Measurements from ENCODE around the gene ARPIN. TPM values are rescaled to one million over a fixed set of nuclear protein-coding genes. Genes with fewer than 3 reads are reported as not detected.
A peak's percentile ranks its signal among the peaks of the same experiment; 100 is the strongest.
"Not testable (repeated sequence)": the region's sequence is repeated elsewhere in the genome, so short reads cannot be mapped to it uniquely, and the experiment has no call there.

ARPIN gene
- total RNA-seq (2013): 15.8 TPM
- polyA plus RNA-seq (10 to 100 TPM in 2 of 3 donors, 1 to 10 TPM in 1; 9.7 to 19.3 (median 14.0) TPM), polyA minus RNA-seq (9.0 and 12.2 TPM in 2 replicates), total RNA-seq (0.17 to 65.2 (median 5.7) reads per million in 11 experiments)

DNA sequence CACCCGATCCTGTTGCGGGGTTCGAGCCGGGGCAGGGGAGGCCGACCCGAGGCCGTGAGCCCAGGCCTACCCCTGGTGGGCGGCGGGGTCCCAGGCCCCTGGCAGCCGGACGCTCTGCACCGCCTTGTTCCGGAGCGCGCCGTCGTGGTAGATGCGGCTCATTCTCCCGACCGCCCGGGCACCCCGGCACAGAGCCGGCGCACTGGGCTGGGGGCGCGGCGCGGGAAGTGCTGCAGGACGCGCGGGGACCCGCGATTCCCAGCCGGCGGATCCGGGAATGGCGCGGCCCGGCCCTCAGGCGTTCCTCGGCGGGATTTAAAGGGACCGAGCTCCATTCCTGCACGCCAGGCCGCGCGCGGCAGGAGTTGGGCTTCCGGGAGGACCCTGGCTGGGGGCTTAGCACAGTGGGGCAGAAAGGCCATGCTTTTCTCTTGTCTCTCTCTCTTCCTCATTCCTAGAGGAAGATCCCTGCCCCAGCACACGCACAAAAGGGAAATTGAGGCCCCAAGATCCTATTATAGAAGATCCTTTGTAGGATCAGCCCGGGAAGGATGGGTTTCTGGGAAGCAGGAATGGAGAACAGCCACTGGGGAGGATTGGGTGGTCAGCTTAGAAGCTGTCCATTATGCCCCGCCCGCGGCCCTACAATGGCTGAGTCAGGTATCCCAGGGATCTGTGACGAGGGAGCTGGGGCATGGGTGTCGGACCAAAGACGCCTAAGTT, at the start of gene ARPIN:
Gene ARPIN (minus strand): TSS at position 279 of the 723 bp plus-strand sequence. CDS start 117 bp downstream, at position 162.
- Histone ChIP-seq H3K36me3 (replicated peaks in 1 of 2; ENCODE audit: control insufficient read depth in 1 of 2, insufficient read depth in 2 of 2, low read length in 2 of 2) (peaks cover 0 to 19% of the 10 kb centered on the region in 2 donors), H2AFZ (ENCODE audit: insufficient read depth, low read depth, low read length, poor library complexity, severe bottlenecking) (peak within 1 kb of the TSS; percentile 93), H3K4me2 (replicated peaks; ENCODE audit: extremely low read depth, low read length, poor library complexity, severe bottlenecking) (peak within 1 kb of the TSS; percentile 95), H3K4me3 (replicated peaks in 1 of 3; ENCODE audit: low read depth in 2 of 3, low read length in 3 of 3) (peak within 1 kb of the TSS; percentile 47 to 87 (median 77)), H3K79me2 (ENCODE audit: insufficient read depth, low read length) (no peaks in the 10 kb centered on the region), H3K27ac (ENCODE audit: low read depth in 1 of 2, low read length in 2 of 2) (peak within 1 kb of the TSS; percentile 9 to 79), H3K27me3 (ENCODE audit: control insufficient read depth in 2 of 2, insufficient read depth in 2 of 2, low read length in 2 of 2) (peaks cover 0 to 8% of the 10 kb centered on the region in 2 donors), H3K9ac (ENCODE audit: insufficient read depth, low read length, poor library complexity, severe bottlenecking) (peak within 1 kb of the TSS; percentile 67), H3K9me3 (replicated peaks in 1 of 2; ENCODE audit: control insufficient read depth in 1 of 2, insufficient read depth in 1 of 2, low read length in 2 of 2) (no peaks in the 10 kb centered on the region), H3K4me1 (ENCODE audit: control insufficient read depth in 1 of 2, insufficient read depth in 2 of 2, low read length in 2 of 2) (peaks cover 35 to 37% of the 10 kb centered on the region in 2 donors), H4K20me1 (ENCODE audit: insufficient read depth, low read length) (no peaks in the 10 kb centered on the region)
- Mint-ChIP-seq H3K9me3 (no peaks in the 10 kb centered on the region), H3K27me3 (ENCODE audit: low read depth in 3 of 3) (peaks cover 3 to 25% (median 9%) of the 10 kb centered on the region in 3 donors), H3K4me1 (peaks cover 39% of the 10 kb centered on the region), H3K27ac (peak within 1 kb of the TSS; percentile 74 to 91 (median 90)), H3K4me3 (peak within 1 kb of the TSS; percentile 91 to 96), H3K36me3 (peaks cover 24 to 31% of the 10 kb centered on the region in 2 donors)
- TF ChIP-seq, protein P1, sequence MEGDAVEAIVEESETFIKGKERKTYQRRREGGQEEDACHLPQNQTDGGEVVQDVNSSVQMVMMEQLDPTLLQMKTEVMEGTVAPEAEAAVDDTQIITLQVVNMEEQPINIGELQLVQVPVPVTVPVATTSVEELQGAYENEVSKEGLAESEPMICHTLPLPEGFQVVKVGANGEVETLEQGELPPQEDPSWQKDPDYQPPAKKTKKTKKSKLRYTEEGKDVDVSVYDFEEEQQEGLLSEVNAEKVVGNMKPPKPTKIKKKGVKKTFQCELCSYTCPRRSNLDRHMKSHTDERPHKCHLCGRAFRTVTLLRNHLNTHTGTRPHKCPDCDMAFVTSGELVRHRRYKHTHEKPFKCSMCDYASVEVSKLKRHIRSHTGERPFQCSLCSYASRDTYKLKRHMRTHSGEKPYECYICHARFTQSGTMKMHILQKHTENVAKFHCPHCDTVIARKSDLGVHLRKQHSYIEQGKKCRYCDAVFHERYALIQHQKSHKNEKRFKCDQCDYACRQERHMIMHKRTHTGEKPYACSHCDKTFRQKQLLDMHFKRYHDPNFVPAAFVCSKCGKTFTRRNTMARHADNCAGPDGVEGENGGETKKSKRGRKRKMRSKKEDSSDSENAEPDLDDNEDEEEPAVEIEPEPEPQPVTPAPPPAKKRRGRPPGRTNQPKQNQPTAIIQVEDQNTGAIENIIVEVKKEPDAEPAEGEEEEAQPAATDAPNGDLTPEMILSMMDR (IDR thresholded peaks at IDR 0.05): no peak
- peak in 2 of 3 donors; percentile 9 to 17 for DNase-seq
- intact Hi-C loops (cut with micrococcal nuclease): loop anchor here in 1 of 2 donors (5.0 kb wide), 1 partner anchor 49 kb away; no protein-coding TSS in a partner anchor
- 11% methylated on average over 51 of the region's 57 CpGs for WGBS (ENCODE audit: insufficient coverage)

DNA sequence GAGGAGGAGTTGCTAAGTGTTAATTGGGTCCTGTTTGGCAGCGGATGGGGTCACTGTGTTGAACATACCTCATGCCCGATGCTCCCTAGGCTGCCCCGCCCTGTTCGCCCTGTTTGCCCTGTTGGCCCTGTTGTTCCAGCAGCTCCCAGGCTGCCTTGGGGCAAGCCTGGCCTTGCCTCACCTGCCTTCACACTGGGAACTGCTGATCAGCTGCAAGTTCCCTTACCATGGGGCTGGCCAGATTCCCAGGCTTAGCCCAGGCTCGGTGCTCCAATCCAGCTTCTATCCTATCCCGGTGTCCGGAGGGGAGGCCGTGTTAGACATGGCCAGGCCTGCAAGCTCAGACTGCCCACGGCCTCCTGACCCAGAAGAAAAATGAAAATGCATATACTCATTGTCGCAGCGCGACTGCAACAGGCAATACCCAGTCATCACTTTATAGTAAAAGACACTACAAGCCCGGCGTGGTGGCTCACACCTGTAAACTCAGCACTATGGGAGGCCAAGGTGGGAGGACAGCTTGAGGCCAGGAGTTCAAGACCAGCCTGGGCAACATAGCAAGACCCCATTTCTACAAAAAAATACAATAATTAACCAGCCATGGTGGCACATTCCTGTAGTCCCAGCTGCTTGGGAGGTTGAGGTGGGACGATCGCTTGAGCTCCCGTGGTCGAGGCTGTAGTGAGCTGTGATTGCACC, 45.5 kb upstream of the ARPIN start:
- no peak overlapping the region for H3K9ac ChIP-seq (ENCODE audit: insufficient read depth, low read length, poor library complexity, severe bottlenecking)
- TF ChIP-seq, protein P1 (IDR thresholded peaks at IDR 0.05): no peak
- Mint-ChIP-seq H3K9me3 (peaks cover 0 to 8% (median 6%) of the 10 kb centered on the region in 7 donors), H3K4me1 (peaks cover 16% of the 10 kb centered on the region), H3K4me3 (no peak overlapping the region), H3K27ac (peak overlapping the region in 1 of 7 donors; percentile 40), H3K27me3 (ENCODE audit: low read depth in 3 of 3) (peaks cover 0 to 5% (median 1%) of the 10 kb centered on the region in 3 donors), H3K36me3 (no peaks in the 10 kb centered on the region)
- H3K4me3 ChIP-seq (replicated peaks in 1 of 3; ENCODE audit: low read depth in 2 of 3, low read length in 3 of 3): no peak overlapping the region
- intact Hi-C loops (cut with micrococcal nuclease): no loop called here
- H3K4me2 ChIP-seq (replicated peaks; ENCODE audit: extremely low read depth, low read length, poor library complexity, severe bottlenecking): no peak overlapping the region
- H2AFZ ChIP-seq (ENCODE audit: insufficient read depth, low read depth, low read length, poor library complexity, severe bottlenecking): no peak overlapping the region
- no peaks in the 10 kb centered on the region for H3K36me3 ChIP-seq (replicated peaks in 1 of 2; ENCODE audit: control insufficient read depth in 1 of 2, insufficient read depth in 2 of 2, low read length in 2 of 2)
- H3K27ac ChIP-seq (ENCODE audit: low read depth in 1 of 2, low read length in 2 of 2): no peak overlapping the region
- H3K27me3 ChIP-seq (ENCODE audit: control insufficient read depth in 2 of 2, insufficient read depth in 2 of 2, low read length in 2 of 2): no peaks in the 10 kb centered on the region
- DNase-seq: no peak
- H3K79me2 ChIP-seq (ENCODE audit: insufficient read depth, low read length): no peaks in the 10 kb centered on the region
- H4K20me1 ChIP-seq (ENCODE audit: insufficient read depth, low read length): no peaks in the 10 kb centered on the region
- WGBS (ENCODE audit: insufficient coverage): 97% methylated on average over 10 of the region's 18 CpGs
- peaks cover 11 to 16% of the 10 kb centered on the region in 2 donors for H3K4me1 ChIP-seq (ENCODE audit: control insufficient read depth in 1 of 2, insufficient read depth in 2 of 2, low read length in 2 of 2)
- H3K9me3 ChIP-seq (replicated peaks in 1 of 2; ENCODE audit: control insufficient read depth in 1 of 2, insufficient read depth in 1 of 2, low read length in 2 of 2): no peaks in the 10 kb centered on the region

DNA sequence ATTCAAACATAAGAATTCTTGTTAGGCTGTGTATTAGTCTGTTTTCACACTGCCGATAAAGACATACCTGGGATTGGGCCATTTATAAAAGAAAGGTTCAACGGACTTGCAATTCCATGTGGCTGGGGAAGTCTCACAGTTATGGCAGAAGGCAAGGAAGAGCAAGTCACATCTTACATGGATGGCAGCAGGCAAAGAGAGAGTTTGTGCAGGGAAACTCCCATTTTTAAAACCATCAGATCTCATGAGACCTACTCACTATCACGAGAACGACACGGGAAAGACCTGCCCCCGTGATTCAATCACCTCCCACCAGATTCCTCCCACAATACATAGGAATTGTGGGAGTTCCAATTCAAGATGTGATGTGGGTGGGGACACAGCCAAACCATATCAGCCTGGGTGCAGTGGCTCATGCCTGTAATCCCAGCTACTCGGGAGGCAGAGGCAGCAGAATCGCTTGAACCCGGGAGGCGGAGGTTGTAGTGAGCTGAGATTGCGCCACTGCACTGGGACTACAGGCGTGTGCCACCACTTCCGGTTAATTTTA, 42.8 kb upstream of the ARPIN start:
- H3K4me1 Mint-ChIP-seq; H3K36me3 Mint-ChIP-seq; H4K20me1 ChIP-seq (ENCODE audit: insufficient read depth, low read length); H3K79me2 ChIP-seq (ENCODE audit: insufficient read depth, low read length); H2AFZ ChIP-seq (ENCODE audit: insufficient read depth, low read depth, low read length, poor library complexity, severe bottlenecking); H3K9me3 ChIP-seq (replicated peaks in 1 of 2; ENCODE audit: control insufficient read depth in 1 of 2, insufficient read depth in 1 of 2, low read length in 2 of 2); H3K4me2 ChIP-seq (replicated peaks; ENCODE audit: extremely low read depth, low read length, poor library complexity, severe bottlenecking); DNase-seq; H3K27ac ChIP-seq (ENCODE audit: low read depth in 1 of 2, low read length in 2 of 2); H3K27me3 Mint-ChIP-seq (ENCODE audit: low read depth in 3 of 3); H3K27me3 ChIP-seq (ENCODE audit: control insufficient read depth in 2 of 2, insufficient read depth in 2 of 2, low read length in 2 of 2); H3K4me3 ChIP-seq (replicated peaks in 1 of 3; ENCODE audit: low read depth in 2 of 3, low read length in 3 of 3); H3K36me3 ChIP-seq (replicated peaks in 1 of 2; ENCODE audit: control insufficient read depth in 1 of 2, insufficient read depth in 2 of 2, low read length in 2 of 2); H3K9me3 Mint-ChIP-seq; H3K27ac Mint-ChIP-seq; H3K4me3 Mint-ChIP-seq; H3K9ac ChIP-seq (ENCODE audit: insufficient read depth, low read length, poor library complexity, severe bottlenecking); H3K4me1 ChIP-seq (ENCODE audit: control insufficient read depth in 1 of 2, insufficient read depth in 2 of 2, low read length in 2 of 2); intact Hi-C loops (cut with micrococcal nuclease): not testable (repeated sequence)
- 100% methylated on average over 3 of the region's 13 CpGs for WGBS (ENCODE audit: insufficient coverage)

Data from CD14-positive monocyte (primary cell).